Measurements from ENCODE around the gene GLP2R. TPM values are rescaled to one million over a fixed set of nuclear protein-coding genes. Genes with fewer than 3 reads are reported as not detected.

GLP2R gene
- total RNA-seq, 1 experiment from 2014 or later = 0.22 TPM

DNA sequence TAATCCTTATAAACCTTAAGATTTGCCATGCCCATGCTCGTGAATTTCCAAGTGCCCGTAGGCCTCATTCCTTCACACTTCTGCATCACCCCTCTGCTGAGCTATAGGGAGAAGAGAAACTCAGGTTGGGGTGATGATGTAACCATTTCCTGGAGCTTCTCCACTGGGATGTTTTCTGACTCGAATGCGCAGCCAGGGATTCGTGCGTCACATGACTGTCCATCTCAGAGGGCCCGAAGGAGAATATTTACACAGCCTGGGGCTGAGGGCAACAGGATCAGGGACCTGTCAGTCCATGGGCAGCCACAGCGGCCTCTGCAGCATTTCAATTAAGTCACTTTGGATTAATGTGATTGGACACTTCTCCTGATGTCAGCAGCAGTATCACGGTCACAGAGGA is 12.6 kb upstream of the GLP2R start:
- POLR2A ChIA-PET (ENCODE audit: unreplicated experiment) = no interaction called here
- intact Hi-C loops (cut with micrococcal nuclease) = loop anchor here (5.0 kb wide), 1 partner anchor 69 kb away; no protein-coding TSS in a partner anchor
- Histone ChIP-seq H3K36me3 (ENCODE audit: low read depth, low read length) (no peaks in the 10 kb centered on the region), H3K4me2 (ENCODE audit: low read length) (no peak overlapping the region), H3K4me1 (ENCODE audit: insufficient read depth, low read length) (peaks cover 24% of the 10 kb centered on the region), H4K20me1 (ENCODE audit: low read length) (no peaks in the 10 kb centered on the region), H3K27me3 (ENCODE audit: low read length) (no peaks in the 10 kb centered on the region), H2AFZ (ENCODE audit: low read length) (no peak overlapping the region), H3K79me2 (ENCODE audit: low read length) (no peaks in the 10 kb centered on the region), H3K9me3 (ENCODE audit: low read length) (no peaks in the 10 kb centered on the region), H3F3A (ENCODE audit: low read length, unreplicated experiment) (no peaks in the 10 kb centered on the region), H3K9ac (ENCODE audit: low read length) (no peak overlapping the region), H3K27ac (ENCODE audit: low read length) (no peak overlapping the region), H3K4me3 (ENCODE audit: low read length) (no peak overlapping the region), H3K9me2 (replicated peaks; ENCODE audit: low read length) (no peaks in the 10 kb centered on the region)
- TF ChIP-seq EZH2phosphoT487 (IDR thresholded peaks at IDR 0.05; ENCODE audit: borderline replicate concordance, low read length) = no peak
- TF ChIP-seq CTCF (conservative IDR thresholded peaks at IDR 0.05; ENCODE audit: low read depth, low read length) = no peak
- TF ChIP-seq EZH2 (IDR thresholded peaks at IDR 0.05; ENCODE audit: low read length, unreplicated experiment) = no peak
- no peak for DNase-seq
- no TSS peak for BruUV-seq (replicated peaks)
- CTCF ChIA-PET = no interaction called here
- ATAC-seq = no peak

- BruUV-seq (replicated peaks) = no TSS peak
- no peaks in the 10 kb centered on the region for H3K79me2 ChIP-seq (ENCODE audit: low read length)
- H2AFZ ChIP-seq (ENCODE audit: low read length) = no peak overlapping the region
- ChIA-PET CTCF (no interaction called here), POLR2A (ENCODE audit: unreplicated experiment) (no interaction called here)
- H3F3A ChIP-seq (ENCODE audit: low read length, unreplicated experiment) = no peaks in the 10 kb centered on the region
- H3K4me1 ChIP-seq (ENCODE audit: insufficient read depth, low read length) = peaks cover 32% of the 10 kb centered on the region
- DNase-seq (no peak), ATAC-seq (no peak)
- no peak overlapping the region for H3K27ac ChIP-seq (ENCODE audit: low read length)
- no peaks in the 10 kb centered on the region for H3K27me3 ChIP-seq (ENCODE audit: low read length)
- no peak overlapping the region for H3K4me2 ChIP-seq (ENCODE audit: low read length)
- H3K9me3 ChIP-seq (ENCODE audit: low read length) = no peaks in the 10 kb centered on the region
- TF ChIP-seq EZH2phosphoT487 (IDR thresholded peaks at IDR 0.05; ENCODE audit: borderline replicate concordance, low read length) = no peak
- no peak for TF ChIP-seq CTCF (conservative IDR thresholded peaks at IDR 0.05; ENCODE audit: low read depth, low read length)
- no peak for TF ChIP-seq EZH2 (IDR thresholded peaks at IDR 0.05; ENCODE audit: low read length, unreplicated experiment)
- intact Hi-C loops (cut with micrococcal nuclease) = loop anchor here (5.0 kb wide), 1 partner anchor 68 kb away; no protein-coding TSS in a partner anchor
- H3K36me3 ChIP-seq (ENCODE audit: low read depth, low read length) = no peaks in the 10 kb centered on the region
- H3K9ac ChIP-seq (ENCODE audit: low read length) = no peak overlapping the region
- H4K20me1 ChIP-seq (ENCODE audit: low read length) = no peaks in the 10 kb centered on the region
- H3K9me2 ChIP-seq (replicated peaks; ENCODE audit: low read length) = no peaks in the 10 kb centered on the region
- no peak overlapping the region for H3K4me3 ChIP-seq (ENCODE audit: low read length)
These were observed 11.3 kb upstream of the GLP2R start for GRCh38 chr17:9814337-9814945.

DNA sequence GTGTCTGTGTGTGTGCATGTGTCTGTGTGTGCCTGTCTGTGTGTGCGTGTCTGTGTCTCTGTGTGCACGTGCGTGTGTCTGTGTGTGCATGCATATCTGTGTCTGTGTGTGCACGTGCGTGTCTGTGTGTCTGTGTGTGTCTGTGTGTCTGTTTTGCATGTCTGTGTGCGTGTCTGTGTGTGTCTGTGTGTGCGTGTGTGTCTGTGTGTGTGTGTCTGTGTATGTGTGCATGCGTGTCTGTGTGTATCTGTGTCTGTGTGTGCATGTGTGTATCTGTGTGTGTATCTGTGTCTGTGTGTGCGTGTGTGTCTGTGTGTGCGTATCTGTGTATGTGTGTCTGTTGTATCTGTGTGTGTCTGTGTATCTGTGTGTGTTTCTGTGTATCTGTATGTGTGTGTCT is 9.3 kb upstream of the GLP2R start:
- H3K27ac ChIP-seq (ENCODE audit: low read length) = no peak overlapping the region
- no peaks in the 10 kb centered on the region for H3F3A ChIP-seq (ENCODE audit: low read length, unreplicated experiment)
- H3K4me2 ChIP-seq (ENCODE audit: low read length) = no peak overlapping the region
- no peaks in the 10 kb centered on the region for H3K79me2 ChIP-seq (ENCODE audit: low read length)
- H3K9me2 ChIP-seq (replicated peaks; ENCODE audit: low read length) = no peaks in the 10 kb centered on the region
- no peaks in the 10 kb centered on the region for H3K36me3 ChIP-seq (ENCODE audit: low read depth, low read length)
- no peaks in the 10 kb centered on the region for H4K20me1 ChIP-seq (ENCODE audit: low read length)
- no peak overlapping the region for H2AFZ ChIP-seq (ENCODE audit: low read length)
- no peaks in the 10 kb centered on the region for H3K27me3 ChIP-seq (ENCODE audit: low read length)
- no peak overlapping the region for H3K9ac ChIP-seq (ENCODE audit: low read length)
- intact Hi-C loops (cut with micrococcal nuclease) = no loop called here
- H3K4me1 ChIP-seq (ENCODE audit: insufficient read depth, low read length) = peaks cover 11% of the 10 kb centered on the region
- DNase-seq (no peak), ATAC-seq (no peak)
- no TSS peak for BruUV-seq (replicated peaks)
- no peak overlapping the region for H3K4me3 ChIP-seq (ENCODE audit: low read length)
- ChIA-PET CTCF (no interaction called here), POLR2A (ENCODE audit: unreplicated experiment) (no interaction called here)
- H3K9me3 ChIP-seq (ENCODE audit: low read length) = no peaks in the 10 kb centered on the region
- TF ChIP-seq EZH2phosphoT487 (IDR thresholded peaks at IDR 0.05; ENCODE audit: borderline replicate concordance, low read length) = no peak

Measured in PC-3 (cell line).